ENCODE measurements around the gene TMEM126A. TPM values are rescaled to one million over a fixed set of nuclear protein-coding genes. Genes with fewer than 3 reads are reported as not detected.

The TMEM126A gene
- total and polyA plus RNA-seq, 4 experiments from 2014 or later, result 17.4 to 70.0 (median 42.4) TPM

DNA sequence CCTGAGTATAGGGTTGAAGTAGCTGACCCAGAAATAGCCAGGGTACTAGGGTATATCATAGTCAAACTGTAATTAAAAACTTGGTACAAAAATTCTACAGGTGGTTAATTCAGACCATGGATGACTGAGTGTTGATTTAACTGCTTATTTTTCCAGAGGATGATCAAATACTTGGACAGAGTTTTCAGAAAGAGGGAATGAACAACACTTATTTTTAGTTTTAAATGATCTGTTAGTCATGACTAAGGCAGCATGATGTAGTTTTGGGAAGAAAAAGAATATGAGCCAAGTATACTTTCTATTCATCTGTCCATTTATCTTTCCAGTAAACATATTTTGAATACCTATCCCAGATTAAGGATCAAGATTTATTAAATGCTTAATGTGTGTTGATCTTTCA lies 58.0 kb downstream of the TMEM126A start:
- Mint-ChIP-seq H3K27me3 (no peaks in the 10 kb centered on the region), H3K36me3 (peaks cover 15 to 34% of the 10 kb centered on the region in 2 donors), H3K4me1 (peaks cover under 1 to 10% (median 2%) of the 10 kb centered on the region in 4 donors), H3K4me3 (no peak overlapping the region), H3K9me3 (no peaks in the 10 kb centered on the region), H3K27ac (peak overlapping the region in 1 of 7 donors; percentile 59)
- ChIA-PET POLR2A (ENCODE audit: partially characterized antibody) (no interaction called here), CTCF (ENCODE audit: partially characterized antibody) (no interaction called here)
- H3K36me3 ChIP-seq (ENCODE audit: insufficient read depth, low read length), result no peaks in the 10 kb centered on the region
- no peak overlapping the region for H3K27ac ChIP-seq (ENCODE audit: low read depth, low read length)
- no peak for DNase-seq
- peaks cover 6% of the 10 kb centered on the region for H3K4me1 ChIP-seq (ENCODE audit: insufficient read depth, low read length)
- intact Hi-C loops (cut with micrococcal nuclease), result no loop called here
- no peak overlapping the region for H3K4me3 ChIP-seq (ENCODE audit: low read length in 2 of 2)
- H3K9me3 ChIP-seq (ENCODE audit: control insufficient read depth in 1 of 2, low read length in 2 of 2), result no peaks in the 10 kb centered on the region
- no peaks in the 10 kb centered on the region for H3K27me3 ChIP-seq (ENCODE audit: insufficient read depth, low read length)

Other genes with a start within 250 kb of the TMEM126A start
- gene DLG2, start 20.6 kb upstream of the TMEM126A start, total RNA-seq, result 1 to 10 TPM; 2.7 TPM
- 1 to 10 TPM in 1 of 2 donors, under 1 TPM in 1; 0.78 to 1.1 TPM for gene DLG2, start 20.6 kb upstream of the TMEM126A start, polyA plus RNA-seq
- gene TMEM126B, start 19.4 kb upstream of the TMEM126A start, total RNA-seq, result 10 to 100 TPM; 40.9 to 46.8 TPM
- 10 to 100 TPM; 66.6 to 73.4 TPM for gene TMEM126B, start 19.4 kb upstream of the TMEM126A start, polyA plus RNA-seq
- gene CREBZF, start 17.2 kb downstream of the TMEM126A start, total RNA-seq, result 100 to 1,000 TPM; 103 to 105 TPM
- 10 to 100 TPM in 1 of 2 donors, 1 to 10 TPM in 1; 7.6 to 13.7 TPM for gene CREBZF, start 17.2 kb downstream of the TMEM126A start, polyA plus RNA-seq
- under 1 TPM; 0.22 to 0.70 TPM for gene CCDC89, start 38.2 kb downstream of the TMEM126A start, total RNA-seq
- not detected for gene CCDC89, start 38.2 kb downstream of the TMEM126A start, polyA plus RNA-seq
- gene SYTL2, start 163.2 kb downstream of the TMEM126A start, total RNA-seq, result 10 to 100 TPM; 35.5 to 35.7 TPM
- 10 to 100 TPM in 1 of 2 donors, 1 to 10 TPM in 1; 3.9 to 21.0 TPM for gene SYTL2, start 163.2 kb downstream of the TMEM126A start, polyA plus RNA-seq
- not detected for gene CCDC83, start 207.4 kb downstream of the TMEM126A start, total RNA-seq
- gene CCDC83, start 207.4 kb downstream of the TMEM126A start, polyA plus RNA-seq, result not detected

All from CD4-positive, alpha-beta memory T cell (primary cell).